ENCODE measurements around the gene IMMT.

IMMT gene

DNA sequence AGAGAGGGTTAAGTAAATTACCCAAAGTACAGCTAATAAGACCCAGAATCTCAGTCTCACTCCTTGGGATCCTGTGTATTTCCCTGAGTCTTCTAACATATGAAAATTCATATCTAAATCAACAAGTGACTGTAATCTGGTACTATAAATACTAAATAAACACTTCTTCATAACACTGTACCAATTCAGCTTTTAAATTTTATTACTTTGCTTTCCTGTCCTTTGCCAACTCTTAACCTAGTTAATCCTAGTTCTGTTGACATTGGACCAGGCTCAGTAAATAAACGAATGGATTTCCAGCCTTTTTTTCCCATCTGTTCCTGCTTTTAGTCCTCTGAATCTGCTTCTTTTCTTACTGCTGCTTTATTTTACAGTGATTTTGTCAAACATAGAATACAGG, 17.8 kb upstream of the IMMT start:
- no peak overlapping the region for H3K4me3 ChIP-seq (ENCODE audit: low read depth, low read length)
- TF ChIP-seq, protein P1, sequence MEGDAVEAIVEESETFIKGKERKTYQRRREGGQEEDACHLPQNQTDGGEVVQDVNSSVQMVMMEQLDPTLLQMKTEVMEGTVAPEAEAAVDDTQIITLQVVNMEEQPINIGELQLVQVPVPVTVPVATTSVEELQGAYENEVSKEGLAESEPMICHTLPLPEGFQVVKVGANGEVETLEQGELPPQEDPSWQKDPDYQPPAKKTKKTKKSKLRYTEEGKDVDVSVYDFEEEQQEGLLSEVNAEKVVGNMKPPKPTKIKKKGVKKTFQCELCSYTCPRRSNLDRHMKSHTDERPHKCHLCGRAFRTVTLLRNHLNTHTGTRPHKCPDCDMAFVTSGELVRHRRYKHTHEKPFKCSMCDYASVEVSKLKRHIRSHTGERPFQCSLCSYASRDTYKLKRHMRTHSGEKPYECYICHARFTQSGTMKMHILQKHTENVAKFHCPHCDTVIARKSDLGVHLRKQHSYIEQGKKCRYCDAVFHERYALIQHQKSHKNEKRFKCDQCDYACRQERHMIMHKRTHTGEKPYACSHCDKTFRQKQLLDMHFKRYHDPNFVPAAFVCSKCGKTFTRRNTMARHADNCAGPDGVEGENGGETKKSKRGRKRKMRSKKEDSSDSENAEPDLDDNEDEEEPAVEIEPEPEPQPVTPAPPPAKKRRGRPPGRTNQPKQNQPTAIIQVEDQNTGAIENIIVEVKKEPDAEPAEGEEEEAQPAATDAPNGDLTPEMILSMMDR (IDR thresholded peaks at IDR 0.05; ENCODE audit: insufficient read depth, low read depth, low read length, missing control alignments), result no peak
- no peak for DNase-seq (ENCODE audit: low read depth)

DNA sequence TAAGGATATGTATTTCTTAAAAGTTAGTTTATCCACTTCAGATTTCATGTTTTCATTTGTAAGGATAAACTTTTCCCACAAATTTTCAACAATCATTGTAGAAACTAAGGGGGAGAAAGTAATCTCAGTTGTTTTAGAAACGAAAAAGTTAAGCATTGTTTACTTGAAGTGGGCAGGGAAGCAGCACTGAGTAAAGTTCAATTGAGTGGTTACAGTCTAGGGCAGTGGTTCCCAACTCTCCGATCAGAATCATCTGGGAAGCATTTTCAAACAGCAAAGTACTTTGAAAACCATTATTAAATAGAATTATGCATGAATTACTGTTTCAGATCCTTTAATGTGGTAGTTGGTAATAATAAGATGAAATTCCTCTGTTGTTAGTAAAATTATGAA, 16.5 kb upstream of the IMMT start:
- TF ChIP-seq, protein P1 (IDR thresholded peaks at IDR 0.05; ENCODE audit: insufficient read depth, low read depth, low read length, missing control alignments), result no peak
- no peak overlapping the region for H3K4me3 ChIP-seq (ENCODE audit: low read depth, low read length)
- no peak for DNase-seq (ENCODE audit: low read depth)

DNA sequence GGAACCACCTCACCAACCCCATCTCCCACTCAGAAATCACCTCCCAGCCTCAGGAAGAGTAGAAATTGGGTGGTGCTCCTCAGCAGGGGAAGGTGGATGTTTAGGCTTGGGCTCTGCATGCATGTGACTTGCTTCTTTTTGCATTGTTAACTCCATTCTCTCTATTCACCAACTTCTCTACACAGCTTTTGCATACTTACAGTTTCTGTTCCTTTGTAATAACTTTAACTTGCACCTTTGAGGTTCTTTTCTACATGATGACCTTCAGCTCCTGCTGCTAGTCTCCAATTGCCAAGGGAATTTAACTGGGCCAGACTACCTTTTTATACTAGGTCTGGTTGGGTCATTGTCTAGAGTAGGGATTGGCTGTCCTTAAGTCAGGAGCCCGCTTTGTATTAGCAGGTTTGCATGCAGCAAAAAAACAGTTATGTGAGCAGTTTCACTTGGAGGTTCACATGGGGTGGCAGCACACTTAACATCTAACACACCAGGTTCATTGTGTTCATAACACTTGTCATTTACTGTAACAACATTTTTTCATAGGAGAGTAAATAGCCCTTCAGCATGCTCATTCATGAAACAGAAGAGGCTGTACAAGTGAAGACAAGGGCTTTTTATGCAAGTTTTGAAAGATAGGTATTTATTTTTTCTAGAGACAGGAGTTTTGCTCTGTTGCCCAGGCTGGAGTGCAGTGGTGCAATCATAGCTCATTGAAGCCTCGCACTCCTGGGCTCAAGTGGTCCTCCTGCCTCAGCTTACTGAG, 16.0 kb upstream of the IMMT start:
- TF ChIP-seq, protein P1 (IDR thresholded peaks at IDR 0.05; ENCODE audit: insufficient read depth, low read depth, low read length, missing control alignments), result no peak
- no peak overlapping the region for H3K4me3 ChIP-seq (ENCODE audit: low read depth, low read length)
- DNase-seq (ENCODE audit: low read depth), result no peak

DNA sequence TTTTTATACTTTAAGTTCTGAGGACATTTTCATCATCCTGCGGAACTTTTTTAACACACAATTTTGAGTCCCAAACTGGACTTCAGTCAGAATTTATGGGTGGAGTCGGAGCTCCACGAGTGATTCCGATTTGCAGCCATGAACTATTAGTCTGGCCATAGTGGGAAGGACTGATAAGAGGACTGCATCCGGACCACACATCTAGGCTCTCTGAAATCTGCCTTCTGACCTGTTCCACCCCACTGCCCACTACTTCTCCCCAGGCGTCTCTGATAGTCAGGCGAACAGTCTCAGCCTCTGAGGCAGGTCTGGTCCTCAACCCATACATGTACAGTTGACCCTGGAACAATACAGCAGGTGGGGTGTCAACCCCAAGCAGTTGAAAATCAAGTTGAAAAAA, 9.2 kb upstream of the IMMT start:
- no peak for DNase-seq (ENCODE audit: low read depth)
- no peak overlapping the region for H3K4me3 ChIP-seq (ENCODE audit: low read depth, low read length)
- TF ChIP-seq, protein P1 (IDR thresholded peaks at IDR 0.05; ENCODE audit: insufficient read depth, low read depth, low read length, missing control alignments), result no peak

DNA sequence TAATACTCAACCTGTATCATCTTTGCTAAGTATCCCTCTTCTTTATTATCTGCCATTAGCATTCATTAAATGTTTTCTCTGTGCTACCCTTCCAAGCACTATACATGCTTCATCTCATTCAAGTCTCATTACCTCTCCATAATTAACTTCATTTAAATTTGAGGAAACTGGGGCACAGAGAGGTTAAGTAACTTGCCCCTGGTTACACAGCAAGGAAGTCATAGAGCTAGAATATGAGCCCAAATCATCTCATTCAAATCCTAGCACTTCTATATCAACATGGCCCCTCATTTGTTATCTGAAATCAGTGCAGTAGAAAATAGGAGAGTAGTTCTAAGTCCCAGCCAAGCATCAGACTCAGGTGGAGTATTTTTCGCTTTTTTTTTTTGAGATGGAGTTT, 8.4 kb upstream of the IMMT start:
- no peak for DNase-seq (ENCODE audit: low read depth)
- no peak overlapping the region for H3K4me3 ChIP-seq (ENCODE audit: low read depth, low read length)
- TF ChIP-seq, protein P1 (IDR thresholded peaks at IDR 0.05; ENCODE audit: insufficient read depth, low read depth, low read length, missing control alignments), result no peak

DNA sequence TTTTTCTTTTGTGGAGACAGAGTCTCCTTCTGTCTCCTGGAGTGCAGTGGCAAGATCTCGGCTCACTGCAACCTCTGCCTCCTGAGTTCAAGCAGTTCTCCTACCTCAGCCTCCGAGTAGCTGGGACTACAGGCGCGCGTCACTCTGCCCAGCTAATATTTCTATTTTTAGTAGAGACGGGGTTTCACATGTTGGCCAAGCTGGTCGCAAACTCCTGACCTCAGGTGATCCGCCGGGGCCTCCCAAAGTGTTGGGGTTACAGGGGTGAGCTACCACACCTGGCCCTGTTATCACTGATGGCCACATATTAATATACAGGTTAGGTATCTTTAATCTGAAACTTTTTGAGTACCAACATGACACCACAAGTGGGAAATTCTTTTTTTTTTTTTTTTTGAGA, 7.4 kb upstream of the IMMT start:
- TF ChIP-seq, protein P1 (IDR thresholded peaks at IDR 0.05; ENCODE audit: insufficient read depth, low read depth, low read length, missing control alignments), result no peak
- DNase-seq (ENCODE audit: low read depth), result no peak
- no peak overlapping the region for H3K4me3 ChIP-seq (ENCODE audit: low read depth, low read length)

DNA sequence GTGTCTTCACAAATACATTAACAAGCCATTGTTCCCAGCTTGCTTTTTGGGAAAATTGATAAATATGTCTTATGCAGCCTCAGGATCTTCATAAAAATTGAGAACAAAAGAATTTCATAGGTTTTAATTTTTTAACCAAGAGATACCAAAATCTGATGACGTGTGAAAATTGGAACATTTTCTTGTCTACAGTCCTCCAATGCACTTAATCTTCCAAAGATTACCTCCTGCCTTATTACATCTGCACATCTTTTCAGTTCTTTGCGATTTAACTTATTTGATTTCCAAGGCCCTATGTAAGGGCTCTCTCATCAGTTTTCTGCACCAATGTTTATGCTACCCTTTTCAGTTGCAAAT, 7.1 kb upstream of the IMMT start:
- TF ChIP-seq, protein P1 (IDR thresholded peaks at IDR 0.05; ENCODE audit: insufficient read depth, low read depth, low read length, missing control alignments), result no peak
- H3K4me3 ChIP-seq (ENCODE audit: low read depth, low read length), result no peak overlapping the region
- DNase-seq (ENCODE audit: low read depth), result no peak
